ENCODE data around the gene CEBPZOS. TPM values are rescaled to one million over a fixed set of nuclear protein-coding genes. Genes with fewer than 3 reads are reported as not detected.

Gene CEBPZOS
- total RNA-seq, 4 donors from 2014 or later: 7.5 to 39.0 (median 24.2) TPM

DNA sequence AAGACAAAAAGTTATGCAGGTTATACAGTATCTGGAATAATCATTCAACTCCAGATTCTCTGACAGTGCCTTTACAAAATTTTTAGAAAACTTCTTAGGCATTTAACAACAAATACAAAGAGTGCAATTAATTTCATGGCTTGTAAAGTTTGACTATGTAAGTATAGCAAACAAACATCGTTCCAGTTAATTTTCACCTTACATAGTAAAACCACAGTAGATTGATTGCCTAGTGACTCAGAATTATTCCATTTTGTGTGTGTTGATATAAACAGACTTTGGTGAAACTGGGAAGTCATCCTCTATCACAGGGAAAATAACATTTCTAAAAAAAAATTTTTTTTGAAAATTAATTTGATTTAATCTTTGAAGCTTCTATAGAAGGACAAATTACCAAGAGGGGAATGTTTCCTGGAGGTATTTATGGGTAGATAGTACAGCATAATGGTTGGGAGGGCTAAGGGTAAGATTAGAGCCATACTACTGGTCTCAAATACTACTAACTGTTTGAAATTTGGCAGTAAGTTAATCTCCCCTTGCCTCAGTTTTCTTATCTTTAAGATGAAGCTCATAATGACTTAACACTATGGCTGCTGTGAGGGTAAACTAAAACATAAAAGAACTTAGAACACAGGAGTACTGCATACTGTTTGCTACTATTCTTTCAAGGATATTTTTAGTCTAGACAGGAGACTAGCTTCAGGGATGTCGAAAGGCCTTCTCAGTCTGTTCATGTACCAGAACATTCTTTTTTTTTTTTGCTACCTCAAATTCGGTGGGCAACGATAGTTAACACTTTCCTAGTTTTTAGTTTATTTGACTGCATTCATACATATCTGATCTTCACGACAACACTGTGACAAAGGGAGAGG, 54.8 kb downstream of the CEBPZOS start:
- H3K4me3 ChIP-seq: no peak overlapping the region
- no peaks in the 10 kb centered on the region for H3K27me3 ChIP-seq
- no peak for DNase-seq
- peaks cover 0 to 67% (median 25%) of the 10 kb centered on the region in 4 donors for H3K36me3 ChIP-seq
- intact Hi-C loops (cut with DNase I; ENCODE audit: low total_unique reads): no loop called here
- in situ Hi-C loops (cut with MboI; ENCODE audit: low pct_ligation_motif_present in 1 of 4, low pct_unique_long_range_greater_than_20kb in 1 of 4, low sequenced_read_pairs in 3 of 4): no loop called here
- 88 to 89% methylated on average over 5 of the region's 5 CpGs for WGBS, 2 donors (ENCODE audit: low coverage in 1 of 2)
- no peaks in the 10 kb centered on the region for H3K9me3 ChIP-seq
- no peak overlapping the region for H3K27ac ChIP-seq
- TF ChIP-seq POLR2A (IDR thresholded peaks at IDR 0.05): no peak
- TF ChIP-seq, protein P1, sequence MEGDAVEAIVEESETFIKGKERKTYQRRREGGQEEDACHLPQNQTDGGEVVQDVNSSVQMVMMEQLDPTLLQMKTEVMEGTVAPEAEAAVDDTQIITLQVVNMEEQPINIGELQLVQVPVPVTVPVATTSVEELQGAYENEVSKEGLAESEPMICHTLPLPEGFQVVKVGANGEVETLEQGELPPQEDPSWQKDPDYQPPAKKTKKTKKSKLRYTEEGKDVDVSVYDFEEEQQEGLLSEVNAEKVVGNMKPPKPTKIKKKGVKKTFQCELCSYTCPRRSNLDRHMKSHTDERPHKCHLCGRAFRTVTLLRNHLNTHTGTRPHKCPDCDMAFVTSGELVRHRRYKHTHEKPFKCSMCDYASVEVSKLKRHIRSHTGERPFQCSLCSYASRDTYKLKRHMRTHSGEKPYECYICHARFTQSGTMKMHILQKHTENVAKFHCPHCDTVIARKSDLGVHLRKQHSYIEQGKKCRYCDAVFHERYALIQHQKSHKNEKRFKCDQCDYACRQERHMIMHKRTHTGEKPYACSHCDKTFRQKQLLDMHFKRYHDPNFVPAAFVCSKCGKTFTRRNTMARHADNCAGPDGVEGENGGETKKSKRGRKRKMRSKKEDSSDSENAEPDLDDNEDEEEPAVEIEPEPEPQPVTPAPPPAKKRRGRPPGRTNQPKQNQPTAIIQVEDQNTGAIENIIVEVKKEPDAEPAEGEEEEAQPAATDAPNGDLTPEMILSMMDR (IDR thresholded peaks at IDR 0.05): no peak
- TF ChIP-seq EP300 (IDR thresholded peaks at IDR 0.05; ENCODE audit: low read depth): no peak
- no peak for TF ChIP-seq POLR2AphosphoS5 (IDR thresholded peaks at IDR 0.05)
- H3K4me1 ChIP-seq: no peaks in the 10 kb centered on the region

Other genes with a start within 250 kb of the CEBPZOS start
- 10 to 100 TPM; 23.6 to 30.6 (median 25.3) TPM for gene STRN, start 230.0 kb upstream of the CEBPZOS start, total RNA-seq
- gene HEATR5B, start 112.1 kb upstream of the CEBPZOS start, total RNA-seq: 10 to 100 TPM; 17.9 to 45.4 (median 29.9) TPM
- 1 to 10 TPM in 3 of 4 donors, under 1 TPM in 1; 0.20 to 7.9 (median 5.7) TPM for gene GPATCH11, start 112.0 kb upstream of the CEBPZOS start, total RNA-seq
- 10 to 100 TPM; 19.5 to 63.2 (median 25.8) TPM for gene EIF2AK2, start 39.5 kb upstream of the CEBPZOS start, total RNA-seq
- not detected for gene SULT6B1, start 7.8 kb upstream of the CEBPZOS start, total RNA-seq
- gene CEBPZ, start 35.1 kb downstream of the CEBPZOS start, total RNA-seq: 100 to 1,000 TPM in 1 of 4 donors, 10 to 100 TPM in 2, 1 to 10 TPM in 1; 9.4 to 235 (median 33.7) TPM
- 10 to 100 TPM in 3 of 4 donors, 1 to 10 TPM in 1; 1.9 to 21.6 (median 16.5) TPM for gene NDUFAF7, start 35.2 kb downstream of the CEBPZOS start, total RNA-seq
- gene PRKD3, start 128.3 kb downstream of the CEBPZOS start, total RNA-seq: 10 to 100 TPM in 3 of 4 donors, 1 to 10 TPM in 1; 2.6 to 83.8 (median 28.6) TPM
- 10 to 100 TPM in 3 of 4 donors, 1 to 10 TPM in 1; 1.6 to 34.4 (median 14.3) TPM for gene QPCT, start 148.1 kb downstream of the CEBPZOS start, total RNA-seq